Left hindlimb (tissue), 1 donor: Measurements from ENCODE around the gene SLC26A1.

Experiments
- DNase-seq: peaks from one replicate; pipeline ENCODE4 v3.0.0-alpha.2; 2018

The SLC26A1 gene

DNA sequence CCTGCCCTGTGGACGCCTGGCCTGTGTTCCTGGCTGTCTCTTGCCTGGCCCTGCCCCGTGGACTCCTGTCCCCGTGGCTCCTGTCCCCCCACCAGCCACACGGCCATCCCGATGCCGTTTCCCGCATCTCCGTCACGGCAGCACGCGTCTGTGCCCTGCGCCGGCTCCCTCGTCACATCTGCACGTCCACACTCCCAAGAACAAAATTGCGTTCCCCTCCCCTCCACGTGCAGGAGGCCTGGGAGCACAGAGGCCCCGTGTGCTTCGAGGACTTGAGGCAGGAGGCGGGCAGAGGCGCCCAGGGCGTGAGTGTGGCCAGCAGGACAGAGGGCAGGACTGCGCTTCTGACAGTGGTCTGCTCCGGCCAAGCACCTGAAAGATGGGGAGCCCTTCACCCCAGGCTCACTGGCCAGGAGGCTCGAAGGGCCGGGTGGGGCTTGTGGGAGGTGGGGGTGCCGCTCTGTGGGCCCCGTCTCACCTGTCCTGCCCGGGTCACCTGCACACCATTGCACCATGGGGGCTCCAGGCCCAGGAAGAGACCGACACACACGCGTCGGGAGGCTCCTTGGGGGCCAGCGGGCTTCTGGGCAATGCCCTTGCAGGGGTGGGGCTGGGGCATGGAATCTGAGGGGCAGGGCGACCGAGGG, 35.5 kb upstream of the SLC26A1 start:
- DNase-seq: no peak

GRCh38 chr4:1027915-1028238, 34.7 kb upstream of the SLC26A1 start:
- peak; percentile 64 for DNase-seq

DNA sequence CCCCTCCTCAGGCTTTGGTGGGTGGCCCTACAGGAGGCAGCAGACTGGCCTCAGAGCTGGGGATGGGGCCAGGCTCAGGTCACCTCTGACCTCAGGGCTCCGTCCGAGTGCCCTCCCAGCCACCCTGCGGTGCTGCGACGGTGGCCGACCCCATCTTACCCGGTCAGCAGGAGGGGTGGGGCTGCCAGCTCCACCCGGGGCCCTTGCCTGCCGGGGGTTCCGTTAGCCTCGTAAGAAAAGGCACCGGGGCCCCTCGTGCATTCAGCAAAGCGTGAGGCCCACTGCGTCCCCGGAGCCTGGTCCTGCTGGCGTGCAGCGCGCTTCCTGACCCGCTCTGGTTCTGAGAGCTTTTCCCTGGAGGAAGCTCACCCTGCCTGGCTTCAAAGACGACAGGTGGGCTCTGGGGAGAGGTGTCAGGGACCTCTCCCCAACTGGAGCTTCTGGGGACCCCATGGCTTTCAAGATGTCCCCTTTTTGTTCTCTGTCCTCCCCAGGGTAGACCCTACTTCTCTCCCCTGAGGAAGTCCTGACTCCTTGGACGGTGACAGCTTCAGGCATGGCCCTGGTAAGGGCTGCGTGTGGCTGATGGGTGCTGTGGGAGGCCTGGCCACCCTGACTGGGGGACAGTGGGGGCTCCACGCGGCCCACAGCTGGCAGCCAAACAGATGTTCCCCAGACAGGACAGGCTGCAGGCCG, 34.2 kb upstream of the SLC26A1 start:
- no peak for DNase-seq

GRCh38 chr4:1026115-1026514, 32.9 kb upstream of the SLC26A1 start:
- DNase-seq: no peak

DNA sequence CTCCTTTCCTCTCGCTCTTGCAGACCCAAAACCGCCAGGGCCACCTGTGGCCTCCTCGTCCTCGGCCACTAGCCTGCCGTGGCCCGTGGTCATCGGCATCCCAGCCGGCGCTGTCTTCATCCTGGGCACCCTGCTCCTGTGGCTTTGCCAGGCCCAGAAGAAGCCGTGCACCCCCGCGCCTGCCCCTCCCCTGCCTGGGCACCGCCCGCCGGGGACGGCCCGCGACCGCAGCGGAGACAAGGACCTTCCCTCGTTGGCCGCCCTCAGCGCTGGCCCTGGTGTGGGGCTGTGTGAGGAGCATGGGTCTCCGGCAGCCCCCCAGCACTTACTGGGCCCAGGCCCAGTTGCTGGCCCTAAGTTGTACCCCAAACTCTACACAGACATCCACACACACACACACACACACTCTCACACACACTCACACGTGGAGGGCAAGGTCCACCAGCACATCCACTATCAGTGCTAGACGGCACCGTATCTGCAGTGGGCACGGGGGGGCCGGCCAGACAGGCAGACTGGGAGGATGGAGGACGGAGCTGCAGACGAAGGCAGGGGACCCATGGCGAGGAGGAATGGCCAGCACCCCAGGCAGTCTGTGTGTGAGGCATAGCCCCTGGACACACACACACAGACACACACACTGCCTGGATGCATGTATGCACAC, 31.8 kb upstream of the SLC26A1 start:
- DNase-seq: no peak

- no peak for DNase-seq
Observed at GRCh38 chr4:1023895-1024740, 30.9 kb upstream of the SLC26A1 start.

GRCh38 chr4:1023075-1023640, 30.0 kb upstream of the SLC26A1 start:
- DNase-seq: no peak

DNA sequence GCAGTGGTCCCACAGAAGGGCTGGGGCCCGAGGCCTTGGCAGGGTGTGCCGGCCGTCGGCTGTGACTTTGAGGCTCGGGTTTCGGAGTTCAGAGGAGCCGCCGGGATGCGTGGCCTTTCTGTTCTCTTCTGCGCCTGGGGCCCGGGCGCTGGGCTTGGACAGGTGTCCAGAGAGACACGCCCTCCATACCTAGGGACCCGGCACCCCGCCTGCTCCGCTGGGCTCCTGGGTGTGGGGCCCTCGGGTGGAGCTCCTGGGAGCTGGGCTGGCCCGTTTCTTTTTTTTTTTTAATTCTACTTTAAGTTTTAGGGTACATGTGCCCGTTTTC, 29.5 kb upstream of the SLC26A1 start:
- DNase-seq: no peak

GRCh38 chr4:1022051-1022738, 29.0 kb upstream of the SLC26A1 start:
- DNase-seq: no peak

DNA sequence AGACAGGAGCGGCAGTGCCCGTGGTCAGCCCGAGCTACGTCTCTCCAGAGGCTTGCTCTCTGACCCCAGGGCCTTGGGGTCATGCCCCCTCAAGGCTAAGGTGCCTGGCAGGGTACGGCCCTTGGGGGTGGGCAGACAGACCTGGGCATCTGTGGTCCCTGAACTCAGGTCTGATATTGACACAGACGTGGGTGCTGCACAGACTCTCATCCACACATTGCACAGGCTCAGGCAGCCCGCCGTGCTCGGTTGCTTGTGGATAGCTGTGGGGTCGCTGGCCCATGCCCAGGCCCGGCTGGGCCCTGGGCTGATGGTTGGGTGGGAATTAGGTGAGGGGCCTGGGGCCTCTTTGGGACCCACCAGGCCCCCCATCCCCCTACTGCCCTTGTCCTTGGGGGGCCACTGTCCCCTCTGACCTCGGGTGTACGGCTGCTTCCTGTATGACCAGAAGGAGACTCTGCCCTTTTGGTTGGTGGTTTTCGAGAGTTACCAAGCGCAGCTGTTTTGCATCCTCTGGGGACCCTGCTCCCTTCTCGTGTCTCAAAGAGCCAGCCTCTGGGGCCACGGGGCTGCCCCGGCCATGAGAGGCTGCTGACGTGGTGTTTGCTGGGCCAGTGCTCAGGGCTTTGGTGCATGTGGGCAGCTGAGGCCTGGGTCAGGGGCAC, 28.3 kb upstream of the SLC26A1 start:
- no peak for DNase-seq

DNA sequence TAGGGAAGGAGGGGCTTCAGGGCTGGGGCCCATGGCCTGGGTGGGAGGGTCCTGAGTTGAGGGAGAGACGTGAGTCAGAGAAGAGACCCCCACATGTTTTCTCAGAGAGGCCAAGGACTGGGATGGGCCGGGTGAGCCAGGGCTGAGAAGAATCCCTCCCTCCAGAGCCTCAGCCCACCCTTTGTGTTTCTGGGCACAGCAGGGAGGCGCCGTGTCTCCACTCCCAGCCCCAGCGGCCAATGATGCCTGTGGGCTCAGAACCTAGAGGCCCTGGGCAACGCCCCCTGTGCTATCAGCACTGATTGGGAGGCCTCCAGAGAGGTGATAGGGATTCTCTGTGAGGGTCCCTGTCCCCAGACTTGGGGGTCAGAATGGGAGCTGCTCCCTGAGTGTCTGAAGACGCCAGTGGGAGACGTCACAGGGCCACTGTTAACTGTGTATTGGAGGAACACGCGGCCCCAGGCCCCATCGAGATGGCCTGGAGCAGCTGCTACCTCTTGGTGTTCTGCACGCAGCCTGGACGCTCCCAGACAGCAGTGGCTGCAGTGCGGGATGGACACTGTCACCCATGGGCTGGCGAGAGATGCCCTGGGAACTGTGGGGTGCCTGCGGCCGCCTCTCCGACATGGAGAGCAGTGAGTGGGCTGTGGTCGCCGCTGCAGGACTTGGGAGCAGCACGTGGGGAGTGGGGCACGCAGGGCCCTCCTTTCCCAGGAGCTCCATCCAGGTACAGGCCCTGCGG, 26.7 kb upstream of the SLC26A1 start:
- DNase-seq: no peak

DNA sequence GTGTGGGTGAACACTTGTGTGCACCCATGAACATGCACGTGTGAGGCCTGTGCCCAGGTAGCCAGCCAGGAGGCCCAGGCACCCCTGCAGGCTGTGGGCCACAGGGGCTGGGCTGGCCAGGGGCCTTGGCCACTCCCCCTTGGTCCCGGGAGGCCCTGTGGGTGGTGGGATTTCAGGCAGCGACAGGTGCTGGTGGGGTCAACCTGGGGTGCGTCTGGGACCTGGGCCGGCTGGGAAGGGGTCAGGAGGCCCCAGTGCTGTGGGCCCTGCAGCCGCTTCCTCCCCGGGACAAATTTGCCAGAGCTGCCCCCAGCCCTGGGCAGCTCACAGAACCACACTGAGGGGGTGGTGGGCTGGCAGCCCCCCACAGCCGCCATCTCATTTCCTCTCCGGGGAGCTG, 26.1 kb upstream of the SLC26A1 start:
- DNase-seq: no peak

- DNase-seq: no peak
Observed at GRCh38 chr4:1018147-1019020, 25.2 kb upstream of the SLC26A1 start.

- DNase-seq: no peak
Observed at GRCh38 chr4:1017706-1018105, 24.5 kb upstream of the SLC26A1 start.

GRCh38 chr4:1017211-1017610, 24.0 kb upstream of the SLC26A1 start:
- DNase-seq: no peak

DNA sequence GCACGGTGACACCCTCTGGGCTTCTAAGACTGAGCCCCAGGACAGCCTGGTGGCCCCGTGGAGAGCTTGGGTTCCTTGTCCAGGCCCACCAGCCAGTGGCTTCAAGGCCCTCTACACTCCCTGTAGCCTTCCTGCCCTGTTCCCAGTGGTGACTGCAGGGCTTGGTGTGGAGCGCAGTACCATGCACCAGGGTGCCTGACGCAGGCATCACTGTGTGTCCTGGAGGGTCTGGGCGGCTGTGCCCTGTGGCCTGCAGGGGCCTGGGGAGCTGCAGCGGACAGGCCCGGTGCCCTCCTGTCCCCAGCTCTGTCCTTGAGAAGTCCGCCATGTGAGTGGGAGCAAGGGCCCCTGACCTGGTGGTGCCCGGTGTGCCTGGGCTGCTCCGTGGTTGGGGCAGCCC, 22.5 kb upstream of the SLC26A1 start:
- no peak for DNase-seq

DNA sequence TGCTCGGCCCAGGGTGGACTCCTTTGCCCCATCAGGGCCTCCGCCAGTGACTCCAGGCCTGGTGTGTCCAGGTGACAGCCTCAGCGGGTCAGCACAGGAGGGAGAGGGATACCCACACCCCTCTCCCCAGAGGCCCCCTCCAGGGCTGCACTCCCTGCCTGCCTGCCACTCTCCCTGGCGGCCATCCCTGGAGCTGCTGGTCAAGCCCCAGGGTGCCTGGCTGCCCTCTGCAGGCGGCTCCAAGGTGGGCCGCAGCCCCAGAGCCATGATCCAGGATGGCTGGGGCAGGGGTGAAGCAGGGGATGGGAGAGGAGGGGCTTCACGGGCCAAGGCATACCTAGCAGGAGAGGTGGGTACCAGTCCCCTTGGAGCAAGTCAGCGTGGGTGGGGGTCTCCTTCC, 22.0 kb upstream of the SLC26A1 start:
- DNase-seq: no peak

DNA sequence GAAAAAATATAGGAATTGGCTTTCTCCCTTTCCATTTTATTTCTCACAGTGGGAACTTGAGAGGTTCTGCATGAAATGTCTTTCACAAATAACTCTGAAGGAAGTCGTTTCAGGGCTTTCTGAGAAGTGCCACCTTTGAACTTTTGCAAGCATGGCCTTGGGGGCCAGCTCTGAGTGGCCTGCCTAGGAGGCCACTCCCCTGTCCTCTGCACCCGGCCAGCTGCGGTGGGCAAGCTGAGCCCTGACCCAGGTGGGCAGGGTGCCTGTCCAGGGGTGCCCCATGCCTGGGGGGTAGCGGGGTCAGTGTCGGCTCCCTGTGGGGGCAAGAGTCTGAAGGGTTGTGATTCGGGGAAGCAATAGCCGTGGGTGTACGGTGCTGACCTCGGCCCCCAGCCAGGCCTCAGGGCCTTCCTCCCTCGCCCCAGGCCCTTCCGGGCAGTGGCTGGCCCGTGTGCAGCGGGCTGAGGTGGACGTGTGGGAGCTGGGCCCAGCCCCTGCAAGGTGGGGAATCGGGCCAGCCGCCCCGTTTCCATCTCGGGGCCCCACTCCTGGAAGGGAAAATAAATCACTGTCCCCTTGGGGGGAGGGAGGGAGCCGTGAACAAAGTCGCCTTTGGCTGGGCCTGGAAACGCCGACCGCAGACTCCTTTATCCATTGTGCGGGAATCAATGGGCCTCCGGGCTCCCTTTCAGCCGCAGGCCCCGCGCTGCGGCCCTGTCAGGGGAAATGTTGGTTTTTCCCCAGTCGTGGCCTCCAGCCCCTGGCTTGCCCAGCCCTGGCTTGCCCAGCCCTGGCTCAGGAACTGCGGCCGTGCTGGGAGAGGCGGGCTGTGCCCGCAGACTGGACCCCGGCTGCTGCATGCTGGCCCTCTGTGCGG, 21.3 kb upstream of the SLC26A1 start:
- DNase-seq: peak; percentile 78
